Upper lobe of right lung (tissue), 1 donor: ENCODE measurements around the gene SLCO2B1. TPM values are rescaled to one million over a fixed set of nuclear protein-coding genes. Genes with fewer than 3 reads are reported as not detected.

Source experiments
- ATAC-seq: fragments of 200-7000 bp; cut with Tn5 transposase; one replicate; pipeline ENCODE4 v1.9.1; 2020; ENCODE audit warnings: mild to moderate bottlenecking, moderate library complexity
- DNase-seq: peaks from one replicate; pipeline ENCODE4 v3.0.0-alpha.2; 2020
- H3K27ac ChIP-seq: fragments of 200-600 bp; one replicate; pipeline ENCODE4 v1.8.0; 2022
- H3K27me3 ChIP-seq: fragments of 200-600 bp; one replicate; pipeline ENCODE4 v1.8.0; 2022; ENCODE audit warnings: mild to moderate bottlenecking
- H3K36me3 ChIP-seq: fragments of 200-600 bp; one replicate; pipeline ENCODE4 v1.8.0; 2022
- H3K4me1 ChIP-seq: fragments of 200-600 bp; one replicate; pipeline ENCODE4 v1.8.0; 2022
- H3K4me3 ChIP-seq: fragments of 200-600 bp; one replicate; pipeline ENCODE4 v1.8.0; 2022; ENCODE audit warnings: mild to moderate bottlenecking
- H3K9me3 ChIP-seq: fragments of 200-600 bp; one replicate; pipeline ENCODE4 v1.8.0; 2022
- CTCF ChIP-seq: fragments of 200-600 bp; IDR thresholded peaks from one replicate; pipeline ENCODE4 v1.8.0; 2022; ENCODE audit warnings: antibody characterized with exemption
- intact Hi-C: fragments of 100-400 bp; cut with DNase I; formaldehyde crosslinking; loops from one replicate; pipeline ENCODE4 v1.11.0; 2022
- total RNA-seq: library from RNA; stranded (reverse); fragmentation: NEBNext Ultra II Directional; extraction: Animal tissue kit (Norgen Biotek cat#: 25700); gene quantifications from one replicate; pipeline ENCODE4 v1.2.1, GENCODE V29; 2021
- donor health status: DM: no; HTN: yes; CAD: no; lungs with severe emphysema.

The SLCO2B1 gene
- total RNA-seq, 1 donor from 2014 or later = 204 TPM

GRCh38 chr11:75160880-75161279, 10.0 kb downstream of the SLCO2B1 start:
- DNase-seq (no peak), ATAC-seq (no peak)
- no peak for TF ChIP-seq CTCF
- peaks cover 32% of the 10 kb centered on the region for H3K4me1 ChIP-seq
- H3K4me3 ChIP-seq = no peak overlapping the region
- intact Hi-C loops = no loop called here
- H3K27ac ChIP-seq = peak overlapping the region; percentile 73
- no peaks in the 10 kb centered on the region for H3K9me3 ChIP-seq
- H3K36me3 ChIP-seq = peaks cover 8% of the 10 kb centered on the region
- no peaks in the 10 kb centered on the region for H3K27me3 ChIP-seq

GRCh38 chr11:75161506-75162095, 10.7 kb downstream of the SLCO2B1 start:
- DNase-seq (no peak), ATAC-seq (no peak)
- no peak overlapping the region for H3K4me3 ChIP-seq
- H3K27ac ChIP-seq = peak overlapping the region; percentile 73
- H3K9me3 ChIP-seq = no peaks in the 10 kb centered on the region
- H3K4me1 ChIP-seq = peaks cover 32% of the 10 kb centered on the region
- no peak for TF ChIP-seq CTCF
- peaks cover 8% of the 10 kb centered on the region for H3K36me3 ChIP-seq
- no peaks in the 10 kb centered on the region for H3K27me3 ChIP-seq
- intact Hi-C loops = no loop called here

- DNase-seq = no peak
- Histone ChIP-seq H3K4me3 (no peak overlapping the region), H3K36me3 (peaks cover 8% of the 10 kb centered on the region), H3K27ac (no peak overlapping the region), H3K9me3 (no peaks in the 10 kb centered on the region), H3K27me3 (no peaks in the 10 kb centered on the region), H3K4me1 (peaks cover 32% of the 10 kb centered on the region)
- TF ChIP-seq CTCF = no peak
- intact Hi-C loops = no loop called here
- no peak for ATAC-seq
Measured at GRCh38 chr11:75162954-75163353, 12.0 kb downstream of the SLCO2B1 start.

GRCh38 chr11:75163921-75164849, 13.3 kb downstream of the SLCO2B1 start:
- peaks cover 26% of the 10 kb centered on the region for H3K4me1 ChIP-seq
- H3K27me3 ChIP-seq = no peaks in the 10 kb centered on the region
- DNase-seq (no peak), ATAC-seq (no peak)
- peaks cover 2% of the 10 kb centered on the region for H3K36me3 ChIP-seq
- no peaks in the 10 kb centered on the region for H3K9me3 ChIP-seq
- H3K4me3 ChIP-seq = no peak overlapping the region
- no peak for TF ChIP-seq CTCF
- no peak overlapping the region for H3K27ac ChIP-seq
- intact Hi-C loops = no loop called here

GRCh38 chr11:75165721-75166120, 14.8 kb downstream of the SLCO2B1 start:
- H3K9me3 ChIP-seq = no peaks in the 10 kb centered on the region
- DNase-seq = no peak
- H3K27me3 ChIP-seq = no peaks in the 10 kb centered on the region
- peaks cover 15% of the 10 kb centered on the region for H3K4me1 ChIP-seq
- H3K36me3 ChIP-seq = peaks cover 5% of the 10 kb centered on the region
- no peak overlapping the region for H3K27ac ChIP-seq
- intact Hi-C loops = no loop called here
- ATAC-seq = no peak
- no peak for TF ChIP-seq CTCF
- no peak overlapping the region for H3K4me3 ChIP-seq
